Activated naive CD8-positive, alpha-beta T cell (primary cell): Measurements from ENCODE around the gene ABHD18.
"Not testable (repeated sequence)": the region's sequence is repeated elsewhere in the genome, so short reads cannot be mapped to it uniquely, and the experiment has no call there.

Experiments used
- H3K27ac Mint-ChIP-seq: one replicate; pipeline ENCODE4 v1.8.0; 2021; ENCODE audit warnings: mixed read lengths
- H3K27me3 Mint-ChIP-seq: one replicate; pipeline ENCODE4 v1.8.0; 2021; ENCODE audit warnings: mixed read lengths
- H3K36me3 Mint-ChIP-seq: one replicate; pipeline ENCODE4 v1.8.0; 2021; ENCODE audit warnings: mixed read lengths
- H3K4me1 Mint-ChIP-seq: one replicate; pipeline ENCODE4 v1.8.0; 2021; ENCODE audit warnings: low read depth, mixed read lengths
- H3K4me3 Mint-ChIP-seq: one replicate; pipeline ENCODE4 v1.8.0; 2021; ENCODE audit warnings: mild to moderate bottlenecking, mixed read lengths
- H3K9me3 Mint-ChIP-seq: one replicate; pipeline ENCODE4 v1.8.0; 2021; ENCODE audit warnings: low read depth, mixed read lengths

The ABHD18 gene

DNA sequence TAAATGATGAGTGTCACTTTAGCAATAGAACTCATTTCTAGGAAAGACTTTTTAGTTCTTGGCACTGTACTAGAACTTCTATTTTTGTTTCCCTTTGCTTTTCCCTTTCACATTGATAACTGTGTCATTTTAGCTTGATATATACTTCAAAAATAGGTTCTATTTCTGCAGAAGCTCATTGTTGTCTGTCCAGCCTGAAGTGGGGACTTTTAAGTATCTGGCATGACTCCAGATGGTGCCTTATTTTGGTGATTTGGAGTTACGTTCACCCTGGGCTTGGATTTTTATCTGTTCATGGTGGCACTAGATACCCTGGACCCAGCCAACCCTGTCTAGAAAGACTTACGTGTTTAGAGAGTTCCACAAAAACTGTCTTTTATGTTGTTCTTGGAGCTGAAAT is 3.4 kb downstream of the ABHD18 start:
- no peaks in the 10 kb centered on the region for H3K9me3 Mint-ChIP-seq
- H3K36me3 Mint-ChIP-seq: no peaks in the 10 kb centered on the region
- H3K27ac Mint-ChIP-seq: no peak overlapping the region
- no peaks in the 10 kb centered on the region for H3K27me3 Mint-ChIP-seq
- H3K4me3 Mint-ChIP-seq: no peak overlapping the region
- peaks cover 25% of the 10 kb centered on the region for H3K4me1 Mint-ChIP-seq

DNA sequence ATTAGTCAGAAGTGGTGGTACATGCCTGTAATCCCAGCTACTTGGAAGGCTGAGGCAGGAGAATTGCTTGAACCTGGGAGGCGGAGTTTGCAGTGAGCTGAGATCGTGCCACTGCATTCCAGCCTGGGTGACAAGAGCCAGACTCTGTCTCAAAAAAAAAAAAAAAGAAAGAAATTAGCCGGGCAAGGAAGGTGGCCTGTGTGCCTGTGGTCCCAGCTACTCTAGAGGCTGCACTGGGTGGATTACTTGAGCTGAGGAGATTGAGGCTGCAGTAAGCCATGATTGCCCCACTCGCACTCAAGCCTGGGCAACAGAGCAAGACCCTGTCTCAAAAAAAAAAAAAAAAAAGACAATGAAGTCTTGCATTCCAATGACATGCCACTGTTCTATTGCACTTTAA is 5.7 kb downstream of the ABHD18 start:
- H3K27ac Mint-ChIP-seq, H3K27me3 Mint-ChIP-seq, H3K36me3 Mint-ChIP-seq, H3K9me3 Mint-ChIP-seq, H3K4me3 Mint-ChIP-seq: not testable (repeated sequence)
- peaks cover 25% of the 10 kb centered on the region for H3K4me1 Mint-ChIP-seq

DNA sequence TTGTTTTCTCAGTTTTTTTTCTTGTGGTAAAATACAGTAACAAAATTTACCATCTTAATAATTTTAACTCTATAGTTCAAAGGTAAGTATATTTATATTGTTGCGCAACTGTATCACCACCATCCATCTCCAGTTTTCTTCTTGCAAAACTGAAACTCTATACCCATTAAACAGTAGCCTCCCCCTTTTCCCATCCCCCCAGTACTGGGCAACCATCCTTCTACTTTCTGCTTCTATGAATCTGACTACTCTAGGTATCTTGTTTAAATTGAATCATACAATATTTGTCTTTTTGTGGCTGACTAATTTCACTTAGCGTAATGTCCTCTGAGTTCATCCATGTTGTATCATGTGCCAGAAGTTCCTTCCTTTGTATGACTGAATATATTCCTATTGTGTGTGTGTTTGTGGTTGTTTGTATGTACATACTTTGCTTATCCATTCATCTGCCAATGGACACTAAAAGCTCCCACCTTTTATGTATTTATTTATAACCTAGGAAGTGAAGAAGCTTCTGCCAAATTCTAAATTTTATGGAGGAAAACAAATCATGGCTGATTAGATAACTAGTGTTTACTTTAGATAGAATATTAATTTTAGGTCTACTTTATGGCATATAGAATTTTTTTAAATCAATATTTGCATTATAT is 10.0 kb downstream of the ABHD18 start:
- H3K27ac Mint-ChIP-seq: no peak overlapping the region
- H3K4me1 Mint-ChIP-seq: peaks cover 10% of the 10 kb centered on the region
- H3K4me3 Mint-ChIP-seq: no peak overlapping the region
- no peaks in the 10 kb centered on the region for H3K9me3 Mint-ChIP-seq
- no peaks in the 10 kb centered on the region for H3K27me3 Mint-ChIP-seq
- H3K36me3 Mint-ChIP-seq: peaks cover 5% of the 10 kb centered on the region

DNA sequence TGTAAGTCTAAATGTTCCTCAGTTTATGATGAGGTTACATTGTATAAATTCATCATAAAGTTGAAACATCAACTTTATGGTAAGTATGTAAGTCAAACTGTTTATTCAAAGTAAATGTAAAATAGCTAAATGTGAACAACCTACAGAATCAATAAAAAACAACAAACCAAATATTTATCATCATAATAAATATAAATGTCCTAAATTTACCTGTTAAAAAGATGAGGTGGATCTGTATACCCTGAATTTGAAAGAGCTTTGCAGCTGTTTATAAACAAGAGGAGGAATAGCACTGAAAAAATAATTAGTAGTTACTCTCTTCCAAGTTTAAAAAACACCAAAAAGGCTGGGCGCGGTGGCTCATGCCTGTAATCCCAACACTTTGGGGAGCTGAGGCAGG is 13.7 kb downstream of the ABHD18 start:
- no peak overlapping the region for H3K27ac Mint-ChIP-seq
- H3K4me3 Mint-ChIP-seq: no peak overlapping the region
- H3K27me3 Mint-ChIP-seq: no peaks in the 10 kb centered on the region
- no peaks in the 10 kb centered on the region for H3K9me3 Mint-ChIP-seq
- H3K4me1 Mint-ChIP-seq: peaks cover 6% of the 10 kb centered on the region
- H3K36me3 Mint-ChIP-seq: peaks cover 5% of the 10 kb centered on the region

DNA sequence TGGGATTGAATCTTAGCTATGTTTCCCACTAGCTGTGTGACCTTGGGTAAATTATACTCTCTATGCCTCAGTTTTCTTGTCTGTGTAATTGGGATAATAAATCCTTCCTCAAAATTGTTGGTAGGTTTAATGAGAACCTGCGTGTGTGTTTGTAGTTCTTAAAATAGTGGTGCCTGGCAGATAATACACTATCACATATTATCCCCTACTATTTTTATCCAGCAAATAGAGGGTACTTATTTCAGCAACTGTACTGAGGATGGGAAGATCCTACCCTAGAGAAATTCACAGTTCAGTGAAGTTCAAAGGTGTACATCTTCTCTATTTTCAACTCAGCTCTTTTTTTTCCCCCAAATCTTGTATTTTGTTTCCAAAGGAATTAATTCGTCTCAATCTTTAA is 17.2 kb downstream of the ABHD18 start:
- no peak overlapping the region for H3K4me3 Mint-ChIP-seq
- no peaks in the 10 kb centered on the region for H3K27me3 Mint-ChIP-seq
- H3K4me1 Mint-ChIP-seq: peaks cover 2% of the 10 kb centered on the region
- no peaks in the 10 kb centered on the region for H3K9me3 Mint-ChIP-seq
- H3K36me3 Mint-ChIP-seq: peaks cover 2% of the 10 kb centered on the region
- H3K27ac Mint-ChIP-seq: no peak overlapping the region

DNA sequence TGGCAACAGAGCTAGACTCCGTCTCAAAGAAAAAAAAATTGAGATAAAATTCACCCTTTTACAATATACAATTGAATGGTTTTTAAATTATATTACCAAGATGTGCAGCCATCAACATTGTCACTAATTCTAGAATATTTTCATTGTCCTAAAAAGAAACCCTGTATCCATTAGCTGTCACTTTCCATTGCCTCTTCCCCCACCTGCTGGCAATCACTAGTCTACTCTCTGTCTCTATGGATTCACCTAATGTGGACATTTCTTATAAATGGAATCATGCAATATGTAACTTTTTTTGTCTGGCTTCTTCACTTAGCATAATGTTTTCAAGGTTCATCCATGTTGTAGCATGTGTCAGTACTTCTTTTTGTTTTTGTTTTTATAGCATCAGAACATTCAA is 20.8 kb downstream of the ABHD18 start:
- Mint-ChIP-seq H3K27me3 (no peaks in the 10 kb centered on the region), H3K36me3 (peaks cover 9% of the 10 kb centered on the region), H3K9me3 (no peaks in the 10 kb centered on the region), H3K4me3 (no peak overlapping the region), H3K4me1 (no peaks in the 10 kb centered on the region), H3K27ac (no peak overlapping the region)

DNA sequence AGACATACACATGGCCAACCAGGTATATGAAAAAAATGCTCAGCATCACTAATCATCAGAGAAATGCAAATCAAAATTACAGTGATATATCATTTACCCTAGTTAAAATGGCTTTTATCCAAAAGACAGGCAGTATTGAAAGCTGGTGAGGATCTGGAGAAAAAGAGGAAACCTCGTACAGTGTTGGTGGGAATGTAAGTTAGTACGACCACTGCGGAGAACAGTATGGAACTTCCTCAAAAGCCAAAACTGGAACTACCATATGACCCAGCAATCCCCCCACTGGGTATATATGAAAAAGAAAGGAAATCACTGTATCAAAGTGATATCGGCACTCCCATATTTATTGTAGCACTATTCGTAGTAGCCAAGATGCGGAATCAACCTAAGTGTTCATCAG is 23.4 kb downstream of the ABHD18 start:
- Mint-ChIP-seq H3K27me3 (no peaks in the 10 kb centered on the region), H3K36me3 (peaks cover 16% of the 10 kb centered on the region), H3K9me3 (no peaks in the 10 kb centered on the region), H3K4me1 (peaks cover 7% of the 10 kb centered on the region), H3K27ac (no peak overlapping the region), H3K4me3 (no peak overlapping the region)

DNA sequence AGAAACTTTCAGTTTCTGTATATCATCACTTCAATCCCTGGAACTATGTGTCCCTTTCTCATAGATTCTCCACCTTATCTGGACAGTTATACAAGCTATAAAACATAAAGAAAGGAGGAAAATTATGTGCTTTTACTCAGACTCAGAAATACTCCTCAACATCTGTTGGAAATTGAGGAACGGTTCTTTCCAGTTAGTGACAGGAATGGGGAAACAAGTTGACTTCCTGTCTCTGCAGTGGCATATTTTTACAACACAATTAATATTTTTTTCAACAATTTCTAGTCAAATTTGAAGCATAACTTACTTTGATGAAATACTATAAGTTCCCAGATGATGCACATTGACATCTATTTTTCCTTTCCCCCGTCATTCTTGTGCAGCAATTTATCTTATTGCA is 27.9 kb downstream of the ABHD18 start:
- H3K27ac Mint-ChIP-seq: no peak overlapping the region
- no peaks in the 10 kb centered on the region for H3K9me3 Mint-ChIP-seq
- peaks cover 30% of the 10 kb centered on the region for H3K36me3 Mint-ChIP-seq
- H3K4me1 Mint-ChIP-seq: peaks cover 14% of the 10 kb centered on the region
- no peaks in the 10 kb centered on the region for H3K27me3 Mint-ChIP-seq
- H3K4me3 Mint-ChIP-seq: no peak overlapping the region

DNA sequence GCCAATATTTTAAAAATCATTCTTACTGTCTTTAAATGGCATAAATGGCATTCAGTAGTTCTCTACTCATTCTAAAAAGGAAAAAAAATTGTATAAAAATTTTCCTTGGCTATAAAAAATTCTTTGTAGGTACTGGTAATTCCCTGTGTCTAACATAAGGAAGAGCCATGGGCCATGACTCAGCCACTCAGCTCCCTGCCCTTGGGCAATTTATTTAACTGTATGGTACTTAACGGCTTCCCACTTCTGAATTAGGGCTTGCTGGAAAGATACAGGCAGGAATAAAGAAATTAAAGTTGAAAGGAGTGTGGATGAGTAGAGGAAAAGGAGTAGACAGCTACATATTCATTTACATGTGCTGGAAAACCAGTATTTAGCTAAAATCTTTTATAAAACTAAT is 30.6 kb downstream of the ABHD18 start:
- Mint-ChIP-seq H3K4me1 (peaks cover 16% of the 10 kb centered on the region), H3K36me3 (peaks cover 28% of the 10 kb centered on the region), H3K4me3 (no peak overlapping the region), H3K9me3 (no peaks in the 10 kb centered on the region), H3K27ac (peak overlapping the region; percentile 50), H3K27me3 (no peaks in the 10 kb centered on the region)

DNA sequence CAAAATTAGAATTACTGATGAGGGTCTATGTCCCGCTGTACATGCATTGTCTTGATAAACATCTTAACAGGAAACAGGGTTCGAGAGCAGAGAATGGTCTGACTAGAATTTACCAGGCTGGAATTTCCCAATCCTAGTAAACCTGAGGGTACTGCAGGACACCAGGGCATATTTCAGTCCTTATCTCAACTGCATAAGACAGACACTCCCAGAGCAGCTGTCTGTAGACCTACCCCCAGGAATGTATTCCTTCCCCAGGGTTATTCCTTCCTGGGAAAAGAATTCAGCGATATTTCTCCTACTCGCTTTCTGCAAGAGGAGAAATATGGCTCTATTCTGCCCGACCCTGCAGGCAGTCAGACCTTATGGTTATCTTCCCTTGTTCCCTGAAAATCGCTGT is 31.3 kb downstream of the ABHD18 start:
- peaks cover 27% of the 10 kb centered on the region for H3K36me3 Mint-ChIP-seq
- not testable (repeated sequence) for H3K4me3 Mint-ChIP-seq, H3K27me3 Mint-ChIP-seq, H3K27ac Mint-ChIP-seq, H3K9me3 Mint-ChIP-seq
- peaks cover 23% of the 10 kb centered on the region for H3K4me1 Mint-ChIP-seq

DNA sequence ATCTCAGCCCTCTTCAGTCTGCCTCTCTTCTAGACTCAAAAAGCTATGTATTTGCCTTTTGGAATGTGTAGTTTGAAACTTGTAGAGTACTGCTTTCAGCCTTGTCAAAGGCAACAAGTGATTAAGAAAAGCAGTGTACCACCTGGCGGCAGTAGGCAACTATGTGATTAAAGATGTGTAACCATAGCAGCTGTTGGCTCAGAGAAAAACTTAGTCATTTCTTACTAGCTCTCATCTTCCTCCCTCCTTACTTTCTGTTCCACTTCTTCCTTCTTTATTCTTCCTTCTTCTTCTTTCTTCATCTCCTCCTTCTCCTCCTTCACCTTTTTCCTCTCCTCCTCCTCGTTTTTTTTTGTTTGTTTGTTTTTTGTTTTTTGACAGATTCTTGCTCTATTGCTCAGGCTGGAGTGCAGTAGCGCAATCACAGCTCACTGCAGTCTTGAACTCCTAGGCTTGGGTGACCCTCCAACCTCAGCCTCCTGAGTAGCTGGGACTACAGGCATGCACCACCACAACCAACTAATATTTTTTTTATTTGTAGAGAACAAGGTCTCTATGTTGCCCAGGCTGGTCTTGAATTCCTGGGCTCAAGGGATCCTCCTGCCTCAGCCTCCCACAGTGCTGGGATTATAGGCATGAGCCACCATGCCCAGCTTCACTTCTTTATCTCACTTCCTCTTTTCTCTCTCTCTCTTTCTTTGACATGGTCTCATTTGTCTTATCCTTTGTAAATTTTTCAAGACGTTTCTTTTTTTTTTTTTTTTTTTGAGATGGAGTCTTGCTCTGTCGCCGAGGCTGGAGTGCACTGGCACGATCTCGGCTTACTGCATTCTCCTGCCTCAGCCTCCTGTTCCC is 32.6 kb downstream of the ABHD18 start:
- Mint-ChIP-seq H3K27me3 (no peaks in the 10 kb centered on the region), H3K27ac (no peak overlapping the region), H3K36me3 (peaks cover 27% of the 10 kb centered on the region)

DNA sequence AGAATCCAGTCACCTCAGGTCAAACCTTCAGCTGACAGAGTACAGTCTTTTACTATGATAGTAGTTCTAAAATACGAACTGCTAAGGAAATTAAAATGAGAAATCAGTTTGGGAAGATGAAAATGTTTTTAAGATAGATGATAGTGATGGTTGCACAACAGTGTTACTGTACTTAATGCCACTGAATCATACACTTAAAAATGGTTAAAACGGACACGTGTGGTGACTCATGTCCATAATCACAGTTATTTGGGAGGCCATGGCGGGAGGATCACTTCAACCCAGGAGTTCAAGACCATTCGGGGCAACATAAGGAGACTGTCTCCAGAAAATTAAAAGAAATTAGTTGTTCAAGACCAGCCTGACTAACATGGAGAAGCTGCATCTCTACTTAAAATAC is 41.4 kb downstream of the ABHD18 start:
- no peaks in the 10 kb centered on the region for H3K27me3 Mint-ChIP-seq
- H3K27ac Mint-ChIP-seq: no peak overlapping the region
- H3K4me3 Mint-ChIP-seq: no peak overlapping the region
- no peaks in the 10 kb centered on the region for H3K9me3 Mint-ChIP-seq
- peaks cover 2% of the 10 kb centered on the region for H3K4me1 Mint-ChIP-seq
- peaks cover 16% of the 10 kb centered on the region for H3K36me3 Mint-ChIP-seq

More for the DNA sequence above, 32.6 kb downstream of the ABHD18 start:
- H3K4me3 Mint-ChIP-seq: no peak overlapping the region
- H3K4me1 Mint-ChIP-seq: peaks cover 23% of the 10 kb centered on the region
- no peaks in the 10 kb centered on the region for H3K9me3 Mint-ChIP-seq

DNA sequence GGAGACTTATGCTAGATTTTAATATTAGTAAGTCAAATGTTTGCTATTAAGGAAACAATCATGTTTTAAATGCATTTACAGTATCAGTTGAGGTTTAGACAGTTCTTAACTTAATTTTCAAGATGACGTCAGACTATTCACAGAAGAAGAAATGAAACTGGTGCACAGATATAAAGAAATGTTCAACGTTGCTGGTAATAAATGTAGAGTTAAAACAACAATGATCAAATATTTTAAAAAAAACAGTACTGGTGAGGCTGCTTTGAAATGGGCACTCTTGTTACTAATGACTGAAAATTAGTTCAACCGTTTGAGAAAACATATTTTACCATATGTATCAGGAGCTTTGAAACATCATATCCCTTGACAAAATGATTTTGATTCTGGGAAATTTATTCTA is 44.2 kb downstream of the ABHD18 start:
- Mint-ChIP-seq H3K27me3 (no peaks in the 10 kb centered on the region), H3K36me3 (peaks cover 22% of the 10 kb centered on the region), H3K4me1 (no peaks in the 10 kb centered on the region), H3K4me3 (no peak overlapping the region), H3K9me3 (no peaks in the 10 kb centered on the region), H3K27ac (no peak overlapping the region)

DNA sequence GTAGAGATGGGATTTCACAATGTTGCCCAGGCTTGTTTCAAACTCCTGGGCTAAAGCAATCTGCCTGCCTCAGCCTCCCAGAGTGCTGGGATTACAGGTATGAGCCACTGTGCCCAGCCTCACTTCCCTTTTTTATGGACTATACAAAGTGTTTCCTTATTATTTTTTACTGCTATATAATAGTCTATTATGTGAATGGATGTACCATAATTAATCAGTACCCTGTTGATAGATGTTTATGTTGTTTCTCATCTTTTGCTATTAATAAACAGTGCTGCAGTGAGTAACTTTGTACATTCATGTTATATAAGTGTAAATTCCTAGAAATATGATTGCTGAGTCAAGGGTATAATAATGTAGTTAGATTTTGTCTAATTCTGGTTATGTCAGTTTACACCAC is 60.1 kb downstream of the ABHD18 start:
- Mint-ChIP-seq H3K36me3 (peaks cover 10% of the 10 kb centered on the region), H3K9me3 (no peaks in the 10 kb centered on the region), H3K4me1 (no peaks in the 10 kb centered on the region), H3K27ac (no peak overlapping the region), H3K4me3 (no peak overlapping the region), H3K27me3 (no peaks in the 10 kb centered on the region)

DNA sequence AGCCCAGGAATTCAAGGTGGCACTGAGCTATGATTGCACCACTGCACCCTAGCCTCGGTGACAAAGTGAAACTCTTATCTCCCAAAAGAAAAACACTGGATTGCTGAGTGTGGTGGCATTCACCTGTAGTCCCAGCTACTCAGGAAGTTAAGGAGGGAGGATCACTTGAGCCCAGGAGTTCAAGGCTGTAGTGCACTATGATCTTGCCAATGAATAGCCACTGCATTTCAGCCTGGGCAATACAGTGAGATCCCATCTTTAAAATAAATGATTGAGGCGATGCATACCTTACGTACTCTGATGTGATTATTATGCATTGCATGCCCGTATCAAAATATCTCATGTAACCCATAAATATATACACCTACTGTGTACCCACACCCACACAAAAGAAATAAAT is 64.7 kb downstream of the ABHD18 start:
- H3K27ac Mint-ChIP-seq: no peak overlapping the region
- no peaks in the 10 kb centered on the region for H3K4me1 Mint-ChIP-seq
- H3K9me3 Mint-ChIP-seq: no peaks in the 10 kb centered on the region
- peaks cover 5% of the 10 kb centered on the region for H3K36me3 Mint-ChIP-seq
- H3K27me3 Mint-ChIP-seq: no peaks in the 10 kb centered on the region
- no peak overlapping the region for H3K4me3 Mint-ChIP-seq
